Hepatocyte (in vitro differentiated cells): ENCODE data around the gene C1QL3. TPM values are rescaled to one million over a fixed set of nuclear protein-coding genes. Genes with fewer than 3 reads are reported as not detected.

Source experiments
- DNase-seq: peaks from one replicate; pipeline ENCODE4 v3.0.0-alpha.2; 2016; ENCODE audit warnings: low spot score
- H2AFZ ChIP-seq: fragments of 200-600 bp; sonication (generic); 2 replicates; pipeline ENCODE4 v1.6.0; 2016; ENCODE audit warnings: antibody characterized with exemption, mild to moderate bottlenecking
- H3K27ac ChIP-seq: fragments of 200-600 bp; sonication (generic); 2 replicates; pipeline ENCODE4 v1.5.1; 2016; ENCODE audit warnings: mild to moderate bottlenecking
- H3K27me3 ChIP-seq: fragments of 200-600 bp; sonication (generic); 2 replicates; pipeline ENCODE4 v1.6.1; 2016
- H3K36me3 ChIP-seq: fragments of 200-600 bp; sonication (generic); replicated peaks from 2 replicates; pipeline ENCODE4 v1.5.1; 2016; ENCODE audit warnings: low read depth; ENCODE audit not compliant: insufficient read depth
- H3K4me1 ChIP-seq: fragments of 200-600 bp; sonication (generic); 2 replicates; pipeline ENCODE4 v1.5.1; 2016; ENCODE audit warnings: mild to moderate bottlenecking, moderate library complexity; ENCODE audit not compliant: insufficient read depth
- H3K4me2 ChIP-seq: fragments of 200-600 bp; sonication (generic); 2 replicates; pipeline ENCODE4 v1.6.0; 2016
- H3K4me3 ChIP-seq: fragments of 200-600 bp; sonication (generic); 2 replicates; pipeline ENCODE4 v1.5.1; 2016; ENCODE audit warnings: mild to moderate bottlenecking
- H3K79me2 ChIP-seq: fragments of 200-600 bp; sonication (generic); 2 replicates; pipeline ENCODE4 v1.6.0; 2017; ENCODE audit warnings: mild to moderate bottlenecking
- H3K9me2 ChIP-seq: fragments of 200-600 bp; sonication (generic); replicated peaks from 2 replicates; pipeline ENCODE4 v1.6.0; 2017; ENCODE audit warnings: mild to moderate bottlenecking; ENCODE audit not compliant: insufficient read depth
- H3K9me3 ChIP-seq: fragments of 200-600 bp; sonication (generic); 2 replicates; pipeline ENCODE4 v1.5.1; 2016; ENCODE audit warnings: low read depth, mild to moderate bottlenecking
- H4K20me1 ChIP-seq: fragments of 200-600 bp; sonication (generic); 2 replicates; pipeline ENCODE4 v1.6.0; 2016; ENCODE audit warnings: mild to moderate bottlenecking; ENCODE audit not compliant: insufficient read depth, poor library complexity, severe bottlenecking
- CTCF ChIP-seq: fragments of 200-600 bp; sonication (generic); IDR thresholded peaks from 2 replicates; pipeline ENCODE4 v1.5.1; 2016; ENCODE audit warnings: antibody characterized with exemption, mild to moderate bottlenecking; ENCODE audit not compliant: poor library complexity
- EZH2 ChIP-seq: fragments of 200-600 bp; sonication (generic); IDR thresholded peaks from 2 replicates; pipeline ENCODE4 v1.6.1; 2016; ENCODE audit warnings: antibody characterized with exemption, mild to moderate bottlenecking, borderline replicate concordance
- EZH2phosphoT487 ChIP-seq: fragments of 200-600 bp; sonication (generic); IDR thresholded peaks from one replicate; pipeline ENCODE4 v1.6.1; 2018; ENCODE audit warnings: antibody characterized with exemption, mild to moderate bottlenecking, low read depth, moderate library complexity; ENCODE audit not compliant: unreplicated experiment, severe bottlenecking
- WGBS: methylation state at CpG from one replicate; pipeline ENCODE4 v1.1.6; 2016; ENCODE audit warnings: low lambda C conversion rate; ENCODE audit errors: missing lambda C conversion rate; 5-methylcytosine and 5-hydroxymethylcytosine counted together
- polyA plus RNA-seq: library from polyadenylated mRNA; unstranded; fragments of >200 nt; fragmentation: Nextera tagmentation; extraction: Ambion mirVana; gene quantifications from 2 replicates; pipeline ENCODE4 v1.2.1, GENCODE V29; 2016
- small RNA-seq: library from RNA; depleted of rRNA; stranded (forward); fragments of <200 nt; gene quantifications from one replicate; pipeline ENCODE3, GENCODE V24; 2014
- total RNA-seq: library from RNA; depleted of rRNA; stranded (reverse); fragments of >200 nt; gene quantifications from 2 replicates; pipeline ENCODE4 v1.2.3, GENCODE V29; 2014

C1QL3 gene
- total and polyA plus RNA-seq, 2 experiments from 2014 or later: 0.53 to 0.82 TPM

- Histone ChIP-seq H3K27me3 (no peaks in the 10 kb centered on the region), H3K4me2 (no peak overlapping the region), H3K4me3 (no peak overlapping the region), H3K4me1 (no peaks in the 10 kb centered on the region), H3K79me2 (no peaks in the 10 kb centered on the region), H3K9me3 (no peaks in the 10 kb centered on the region), H3K9me2 (no peaks in the 10 kb centered on the region), H4K20me1 (no peaks in the 10 kb centered on the region), H3K27ac (no peak overlapping the region), H3K36me3 (no peaks in the 10 kb centered on the region), H2AFZ (no peak overlapping the region)
- 85% methylated on average over 1 of the region's 1 CpG for WGBS
- no peak for DNase-seq
- TF ChIP-seq EZH2 (no peak), CTCF (no peak), EZH2phosphoT487 (no peak)
Measured at GRCh38 chr10:16466001-16466400, 55.7 kb downstream of the C1QL3 start.

Small RNA genes lying within 50 kb of the gene (small RNA-seq; reads per million reads assigned to genes)
- not detected for gene RNU2-18P

Other genes starting within 250 kb of the C1QL3 start
- gene PTER, start 84.9 kb downstream of the C1QL3 start, total RNA-seq: 14.6 and 21.6 TPM in 2 replicates
- 8.6 TPM in 2 replicates for gene PTER, start 84.9 kb downstream of the C1QL3 start, polyA plus RNA-seq